ENCODE results near the gene ZBTB18.

- TF ChIP-seq GATA2 (IDR thresholded peaks at IDR 0.05; ENCODE audit: low read depth, low read length): no peak
- TF ChIP-seq GATA3 (IDR thresholded peaks at IDR 0.05; ENCODE audit: low read depth, low read length): no peak
These were observed 14.9 kb downstream of the ZBTB18 start for GRCh38 chr1:244065960-244066388.
